GM19463 (cell line): Measurements from ENCODE around the gene MAGEL2.
"Not testable (repeated sequence)": the region's sequence is repeated elsewhere in the genome, so short reads cannot be mapped to it uniquely, and the experiment has no call there.

Experiments used
- ATAC-seq: cut with Tn5 transposase; IDR thresholded peaks from one replicate; pipeline ENCODE4 v1.9.1; 2021; ENCODE audit warnings: mild to moderate bottlenecking, moderate library complexity; ENCODE audit not compliant: unreplicated experiment

The MAGEL2 gene

GRCh38 chr15:23616536-23616935 lies 31.1 kb downstream of the MAGEL2 start:
- ATAC-seq: no peak

- no peak for ATAC-seq
Measured at GRCh38 chr15:23606226-23606625, 41.4 kb downstream of the MAGEL2 start.

- no peak for ATAC-seq
Measured at GRCh38 chr15:23602124-23602523, 45.5 kb downstream of the MAGEL2 start.

GRCh38 chr15:23599053-23599452 lies 48.6 kb downstream of the MAGEL2 start:
- ATAC-seq: no peak

- ATAC-seq: not testable (repeated sequence)
Measured at GRCh38 chr15:23597278-23597677, 50.4 kb downstream of the MAGEL2 start.

GRCh38 chr15:23596736-23597135 lies 50.9 kb downstream of the MAGEL2 start:
- ATAC-seq: no peak

GRCh38 chr15:23595368-23595767 lies 52.3 kb downstream of the MAGEL2 start:
- ATAC-seq: no peak

GRCh38 chr15:23594252-23594770 lies 53.4 kb downstream of the MAGEL2 start:
- no peak for ATAC-seq
